ENCODE results near the gene CARD19.
A peak's percentile ranks its signal among the peaks of the same experiment; 100 is the strongest.

The CARD19 gene

DNA sequence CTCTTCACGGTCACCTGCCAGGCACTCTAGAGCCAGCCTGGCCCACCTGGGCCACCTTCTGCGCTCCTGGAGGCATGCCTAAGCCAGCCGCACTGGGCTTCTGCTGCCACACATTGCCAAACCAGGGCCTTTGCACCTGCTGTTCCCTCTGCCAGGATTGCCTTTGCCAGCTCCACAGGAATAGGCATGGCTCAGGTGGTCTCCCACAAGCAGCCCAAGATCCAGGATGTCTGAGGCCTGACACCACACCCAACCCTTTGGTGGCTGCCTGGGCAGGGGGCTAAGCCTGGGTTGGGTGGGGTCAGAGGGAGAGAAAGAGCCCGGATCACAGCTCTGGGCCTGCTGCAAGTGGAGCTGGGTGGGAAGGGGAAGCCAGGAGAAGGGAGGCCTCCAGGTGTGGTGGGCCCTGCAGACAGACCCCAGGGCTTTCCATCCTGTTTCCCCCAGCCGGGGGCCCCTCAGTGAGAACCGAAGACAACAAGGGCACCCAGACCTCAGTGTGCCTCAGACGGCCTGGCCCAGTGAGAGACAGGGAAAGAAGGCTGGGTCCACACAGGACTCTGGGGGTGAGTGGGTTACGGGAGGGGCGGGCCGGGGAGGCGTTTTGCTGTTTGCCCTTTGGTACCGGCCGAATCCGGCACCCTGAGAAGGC is 38.2 kb upstream of the CARD19 start:
- H3K27ac ChIP-seq (ENCODE audit: low read depth, low read length), result peak overlapping the region; percentile 93
- H3K4me3 ChIP-seq (ENCODE audit: low read length), result peak overlapping the region; percentile 87

GRCh38 chr9:93058355-93059010 is 37.5 kb upstream of the CARD19 start, which contains the start of gene SUSD3:
SUSD3 (plus strand) TSS chr9:93058701; CDS start chr9:93058743, 42 bp downstream.
- Histone ChIP-seq H3K9me2 (replicated peaks; ENCODE audit: control insufficient read depth, low read length) (no peaks in the 10 kb centered on the region), H4K20me1 (ENCODE audit: control insufficient read depth, insufficient read depth, low read depth, low read length) (no peaks in the 10 kb centered on the region), H3K4me1 (ENCODE audit: control insufficient read depth, low read length) (peaks cover 66% of the 10 kb centered on the region), H3K4me3 (ENCODE audit: low read length) (peak within 1 kb of the TSS; percentile 87), H3K79me2 (ENCODE audit: control insufficient read depth, low read length) (peaks cover 39% of the 10 kb centered on the region), H3K27ac (ENCODE audit: low read depth, low read length) (peak within 1 kb of the TSS; percentile 93), H3K4me2 (ENCODE audit: low read length) (peak within 1 kb of the TSS; percentile 94), H3K36me3 (ENCODE audit: control insufficient read depth, low read length) (peaks cover 28% of the 10 kb centered on the region), H3K27me3 (ENCODE audit: control insufficient read depth, low read length) (no peaks in the 10 kb centered on the region), H3F3A (ENCODE audit: control insufficient read depth, insufficient read depth) (peaks cover 48% of the 10 kb centered on the region), H3K9me3 (ENCODE audit: control insufficient read depth, insufficient read depth, low read length) (no peaks in the 10 kb centered on the region)
- TF ChIP-seq EZH2phosphoT487 (IDR thresholded peaks at IDR 0.05; ENCODE audit: borderline replicate concordance, low read length) (no peak), CTCF (IDR thresholded peaks at IDR 0.05; ENCODE audit: low read depth, low read length, poor library complexity, severe bottlenecking) (no peak)

More for the DNA sequence above, 38.2 kb upstream of the CARD19 start:
- Histone ChIP-seq H3K9me3 (ENCODE audit: control insufficient read depth, insufficient read depth, low read length) (no peaks in the 10 kb centered on the region), H3K4me1 (ENCODE audit: control insufficient read depth, low read length) (peaks cover 60% of the 10 kb centered on the region), H3K9me2 (replicated peaks; ENCODE audit: control insufficient read depth, low read length) (no peaks in the 10 kb centered on the region), H3K4me2 (ENCODE audit: low read length) (peak overlapping the region; percentile 94), H3K27me3 (ENCODE audit: control insufficient read depth, low read length) (no peaks in the 10 kb centered on the region), H3K79me2 (ENCODE audit: control insufficient read depth, low read length) (peaks cover 33% of the 10 kb centered on the region), H3K36me3 (ENCODE audit: control insufficient read depth, low read length) (peaks cover 21% of the 10 kb centered on the region), H4K20me1 (ENCODE audit: control insufficient read depth, insufficient read depth, low read depth, low read length) (no peaks in the 10 kb centered on the region), H3F3A (ENCODE audit: control insufficient read depth, insufficient read depth) (peaks cover 41% of the 10 kb centered on the region)
- TF ChIP-seq EZH2phosphoT487 (IDR thresholded peaks at IDR 0.05; ENCODE audit: borderline replicate concordance, low read length) (no peak), CTCF (IDR thresholded peaks at IDR 0.05; ENCODE audit: low read depth, low read length, poor library complexity, severe bottlenecking) (no peak)

GRCh38 chr9:93059011-93059714 is 36.9 kb upstream of the CARD19 start:
- peaks cover 34% of the 10 kb centered on the region for H3K36me3 ChIP-seq (ENCODE audit: control insufficient read depth, low read length)
- H4K20me1 ChIP-seq (ENCODE audit: control insufficient read depth, insufficient read depth, low read depth, low read length), result no peaks in the 10 kb centered on the region
- H3K4me3 ChIP-seq (ENCODE audit: low read length), result peak overlapping the region; percentile 87
- H3K27me3 ChIP-seq (ENCODE audit: control insufficient read depth, low read length), result no peaks in the 10 kb centered on the region
- H3K27ac ChIP-seq (ENCODE audit: low read depth, low read length), result peak overlapping the region; percentile 93
- TF ChIP-seq EZH2phosphoT487 (IDR thresholded peaks at IDR 0.05; ENCODE audit: borderline replicate concordance, low read length) (no peak), CTCF (IDR thresholded peaks at IDR 0.05; ENCODE audit: low read depth, low read length, poor library complexity, severe bottlenecking) (no peak)
- peaks cover 73% of the 10 kb centered on the region for H3K4me1 ChIP-seq (ENCODE audit: control insufficient read depth, low read length)
- H3F3A ChIP-seq (ENCODE audit: control insufficient read depth, insufficient read depth), result peaks cover 53% of the 10 kb centered on the region
- H3K9me2 ChIP-seq (replicated peaks; ENCODE audit: control insufficient read depth, low read length), result no peaks in the 10 kb centered on the region
- H3K4me2 ChIP-seq (ENCODE audit: low read length), result peak overlapping the region; percentile 94
- H3K9me3 ChIP-seq (ENCODE audit: control insufficient read depth, insufficient read depth, low read length), result no peaks in the 10 kb centered on the region
- peaks cover 43% of the 10 kb centered on the region for H3K79me2 ChIP-seq (ENCODE audit: control insufficient read depth, low read length)

Data from DOHH2 (cell line).